Suppressor macrophage (primary cell): ENCODE data around the gene HOXA7.

Source experiments
- DNase-seq, 4 experiments: peaks; one replicate each; pipeline ENCODE4 v3.0.0-alpha.2; 2020 to 2022

The HOXA7 gene

GRCh38 chr7:27182285-27182841 lies 25.9 kb upstream of the HOXA7 start:
- DNase-seq, result no peak

- no peak for DNase-seq
These were observed 25.4 kb upstream of the HOXA7 start for GRCh38 chr7:27181795-27182275.

- no peak for DNase-seq
These were observed 24.3 kb upstream of the HOXA7 start for GRCh38 chr7:27180431-27181420.

GRCh38 chr7:27179503-27180430 lies 23.3 kb upstream of the HOXA7 start:
- DNase-seq, result peak; percentile 76 to 89 (median 86)

GRCh38 chr7:27179030-27179429 lies 22.6 kb upstream of the HOXA7 start:
- no peak for DNase-seq

- no peak for DNase-seq
These were observed 21.9 kb upstream of the HOXA7 start for GRCh38 chr7:27178366-27178765.

GRCh38 chr7:27177795-27178320 lies 21.4 kb upstream of the HOXA7 start:
- no peak for DNase-seq

- no peak for DNase-seq
These were observed 20.7 kb upstream of the HOXA7 start for GRCh38 chr7:27176962-27177794.

- DNase-seq, result no peak
These were observed 20.0 kb upstream of the HOXA7 start for GRCh38 chr7:27176524-27176845.

- no peak for DNase-seq
These were observed 19.4 kb upstream of the HOXA7 start for GRCh38 chr7:27175626-27176523.

- no peak for DNase-seq
These were observed 18.6 kb upstream of the HOXA7 start for GRCh38 chr7:27174874-27175625.

GRCh38 chr7:27173956-27174873 lies 17.7 kb upstream of the HOXA7 start, which contains the start of gene HOXA10:
TSS of gene HOXA10 (minus strand) at chr7:27174320. CDS start at chr7:27174306, 14 bp downstream.
- peak in 1 of 4 experiments; percentile 6 for DNase-seq

- DNase-seq, result peak; percentile 62 to 84 (median 74)
These were observed 17.1 kb upstream of the HOXA7 start for GRCh38 chr7:27173511-27173955.

GRCh38 chr7:27172823-27173510 lies 16.5 kb upstream of the HOXA7 start:
- DNase-seq, result peak in 1 of 4 experiments; percentile 44

GRCh38 chr7:27172315-27172774 lies 15.9 kb upstream of the HOXA7 start:
- DNase-seq, result peak in 1 of 4 experiments; percentile 5

- peak in 1 of 4 experiments; percentile 36 for DNase-seq
These were observed 15.3 kb upstream of the HOXA7 start for GRCh38 chr7:27171637-27172314.

- DNase-seq, result peak in 1 of 4 experiments; percentile 10
These were observed 14.8 kb upstream of the HOXA7 start for GRCh38 chr7:27171325-27171636.
